ENCODE data around the gene C1QTNF12. TPM values are rescaled to one million over a fixed set of nuclear protein-coding genes. Genes with fewer than 3 reads are reported as not detected.
A peak's percentile ranks its signal among the peaks of the same experiment; 100 is the strongest.

Gene C1QTNF12
- total RNA-seq, 1 donor from 2014 or later, result 1.3 TPM

DNA sequence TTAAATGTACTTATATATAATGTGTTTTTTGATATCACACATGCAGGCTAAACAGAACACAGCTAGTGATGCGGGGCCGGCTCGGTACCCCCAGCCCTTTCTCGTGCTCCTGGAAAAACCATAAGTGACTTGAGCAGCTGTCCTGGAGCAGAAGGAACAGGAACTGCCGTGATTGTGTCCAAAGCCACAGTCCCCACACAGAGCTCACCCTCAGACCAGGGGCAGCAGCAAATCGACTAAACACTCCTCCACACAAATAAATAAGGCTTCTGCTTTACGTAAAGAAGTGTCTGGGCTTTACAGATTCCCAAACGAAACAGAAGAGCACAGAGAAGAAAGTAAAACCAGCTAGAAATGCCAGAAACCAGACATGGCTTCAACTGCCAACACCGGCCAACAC, 17.5 kb upstream of the C1QTNF12 start:
- H3K4me3 ChIP-seq (ENCODE audit: low read depth, low read length), result no peak overlapping the region
- no peaks in the 10 kb centered on the region for H3K27me3 ChIP-seq (ENCODE audit: control insufficient read depth, insufficient read depth, low read length)
- H3K36me3 ChIP-seq (ENCODE audit: control insufficient read depth, insufficient read depth, low read length), result peaks cover 35% of the 10 kb centered on the region
- FAIRE-seq (no peak), DNase-seq (ENCODE audit: low read depth) (no peak)
- TF ChIP-seq, protein P1, sequence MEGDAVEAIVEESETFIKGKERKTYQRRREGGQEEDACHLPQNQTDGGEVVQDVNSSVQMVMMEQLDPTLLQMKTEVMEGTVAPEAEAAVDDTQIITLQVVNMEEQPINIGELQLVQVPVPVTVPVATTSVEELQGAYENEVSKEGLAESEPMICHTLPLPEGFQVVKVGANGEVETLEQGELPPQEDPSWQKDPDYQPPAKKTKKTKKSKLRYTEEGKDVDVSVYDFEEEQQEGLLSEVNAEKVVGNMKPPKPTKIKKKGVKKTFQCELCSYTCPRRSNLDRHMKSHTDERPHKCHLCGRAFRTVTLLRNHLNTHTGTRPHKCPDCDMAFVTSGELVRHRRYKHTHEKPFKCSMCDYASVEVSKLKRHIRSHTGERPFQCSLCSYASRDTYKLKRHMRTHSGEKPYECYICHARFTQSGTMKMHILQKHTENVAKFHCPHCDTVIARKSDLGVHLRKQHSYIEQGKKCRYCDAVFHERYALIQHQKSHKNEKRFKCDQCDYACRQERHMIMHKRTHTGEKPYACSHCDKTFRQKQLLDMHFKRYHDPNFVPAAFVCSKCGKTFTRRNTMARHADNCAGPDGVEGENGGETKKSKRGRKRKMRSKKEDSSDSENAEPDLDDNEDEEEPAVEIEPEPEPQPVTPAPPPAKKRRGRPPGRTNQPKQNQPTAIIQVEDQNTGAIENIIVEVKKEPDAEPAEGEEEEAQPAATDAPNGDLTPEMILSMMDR (IDR thresholded peaks at IDR 0.05; ENCODE audit: insufficient read depth, low read length, severe bottlenecking), result no peak

DNA sequence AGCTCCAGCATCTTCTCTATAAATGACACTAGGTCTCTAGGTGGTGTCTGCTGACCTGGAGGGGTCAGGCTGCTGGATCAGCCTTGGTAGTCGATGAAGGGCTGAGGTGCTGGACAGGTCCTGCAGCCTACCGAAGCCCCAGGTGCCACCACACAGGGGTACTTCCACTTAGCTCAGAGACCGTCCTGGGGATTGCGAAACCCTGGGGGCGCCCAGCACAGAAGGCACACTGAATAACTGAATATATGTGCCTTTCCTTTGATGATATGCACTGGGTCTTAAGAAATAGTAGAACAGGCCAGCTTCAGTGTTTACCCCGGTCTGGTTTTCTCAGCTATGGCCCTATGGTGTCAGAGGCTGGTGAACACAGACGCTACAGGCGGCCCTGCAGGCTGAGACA, 16.2 kb upstream of the C1QTNF12 start:
- TF ChIP-seq, protein P1 (IDR thresholded peaks at IDR 0.05; ENCODE audit: insufficient read depth, low read length, severe bottlenecking), result no peak
- FAIRE-seq, result no peak
- Histone ChIP-seq H3K36me3 (ENCODE audit: control insufficient read depth, insufficient read depth, low read length) (peaks cover 29% of the 10 kb centered on the region), H3K4me3 (ENCODE audit: low read depth, low read length) (no peak overlapping the region), H3K27me3 (ENCODE audit: control insufficient read depth, insufficient read depth, low read length) (no peaks in the 10 kb centered on the region)
- DNase-seq (ENCODE audit: low read depth), result no peak

DNA sequence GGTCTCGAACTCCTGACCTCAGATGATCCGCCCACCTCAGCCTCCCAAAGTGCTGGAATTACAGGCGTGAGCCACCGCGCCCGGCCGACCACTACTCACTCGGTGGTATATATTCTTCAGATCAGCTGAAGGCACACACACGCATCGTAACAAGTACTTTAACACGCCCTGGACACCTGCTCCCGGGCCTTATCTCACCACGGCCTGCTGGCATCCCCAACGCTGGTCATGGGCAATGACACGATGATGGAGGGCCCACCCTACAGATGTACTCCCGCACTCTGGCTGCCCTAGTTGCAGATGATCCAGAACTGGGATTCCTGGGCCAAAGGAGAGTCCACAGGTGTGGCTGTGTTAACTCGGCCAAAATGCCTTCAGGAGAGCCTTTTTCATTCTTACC, 15.5 kb upstream of the C1QTNF12 start:
- FAIRE-seq (no peak), DNase-seq (ENCODE audit: low read depth) (no peak)
- no peaks in the 10 kb centered on the region for H3K27me3 ChIP-seq (ENCODE audit: control insufficient read depth, insufficient read depth, low read length)
- no peak overlapping the region for H3K4me3 ChIP-seq (ENCODE audit: low read depth, low read length)
- peaks cover 25% of the 10 kb centered on the region for H3K36me3 ChIP-seq (ENCODE audit: control insufficient read depth, insufficient read depth, low read length)
- TF ChIP-seq, protein P1 (IDR thresholded peaks at IDR 0.05; ENCODE audit: insufficient read depth, low read length, severe bottlenecking), result no peak

DNA sequence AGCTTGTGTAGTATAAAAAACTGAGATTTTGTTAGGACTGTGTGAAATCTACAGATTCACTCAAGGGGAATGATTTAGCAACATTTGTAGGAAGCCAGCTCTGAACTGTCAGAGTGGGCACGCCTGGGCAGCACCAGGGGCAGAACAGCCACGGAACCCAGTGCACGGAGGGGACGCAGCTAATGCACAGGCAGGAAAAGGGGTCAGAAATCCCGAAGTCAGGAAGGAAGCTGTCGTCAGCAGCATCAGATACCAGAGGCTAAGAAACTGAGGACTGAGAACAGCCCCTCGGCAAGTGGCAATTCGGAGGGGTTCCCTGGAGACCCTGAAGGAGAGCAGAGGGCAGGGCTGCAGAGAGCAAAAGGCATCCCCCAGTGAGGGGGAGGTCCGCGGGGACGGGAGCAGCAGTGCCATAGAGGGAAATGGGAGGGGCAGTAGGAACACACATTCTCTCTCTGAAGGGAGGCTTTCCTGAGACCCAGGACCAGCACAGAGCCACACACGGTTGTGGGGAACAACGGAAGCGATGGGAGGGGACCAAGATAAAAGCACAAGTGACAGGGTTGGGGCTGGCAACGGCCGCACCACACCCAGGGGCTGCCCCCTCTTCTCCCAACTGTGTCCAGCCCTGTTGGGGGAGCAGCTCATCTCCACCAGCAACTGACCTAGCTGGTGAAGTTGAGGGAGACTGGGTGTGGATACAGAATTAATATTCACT, 14.5 kb upstream of the C1QTNF12 start:
- Histone ChIP-seq H3K4me3 (ENCODE audit: low read depth, low read length) (no peak overlapping the region), H3K36me3 (ENCODE audit: control insufficient read depth, insufficient read depth, low read length) (peaks cover 24% of the 10 kb centered on the region), H3K27me3 (ENCODE audit: control insufficient read depth, insufficient read depth, low read length) (no peaks in the 10 kb centered on the region)
- FAIRE-seq (no peak), DNase-seq (ENCODE audit: low read depth) (no peak)
- TF ChIP-seq, protein P1 (IDR thresholded peaks at IDR 0.05; ENCODE audit: insufficient read depth, low read length, severe bottlenecking), result no peak

DNA sequence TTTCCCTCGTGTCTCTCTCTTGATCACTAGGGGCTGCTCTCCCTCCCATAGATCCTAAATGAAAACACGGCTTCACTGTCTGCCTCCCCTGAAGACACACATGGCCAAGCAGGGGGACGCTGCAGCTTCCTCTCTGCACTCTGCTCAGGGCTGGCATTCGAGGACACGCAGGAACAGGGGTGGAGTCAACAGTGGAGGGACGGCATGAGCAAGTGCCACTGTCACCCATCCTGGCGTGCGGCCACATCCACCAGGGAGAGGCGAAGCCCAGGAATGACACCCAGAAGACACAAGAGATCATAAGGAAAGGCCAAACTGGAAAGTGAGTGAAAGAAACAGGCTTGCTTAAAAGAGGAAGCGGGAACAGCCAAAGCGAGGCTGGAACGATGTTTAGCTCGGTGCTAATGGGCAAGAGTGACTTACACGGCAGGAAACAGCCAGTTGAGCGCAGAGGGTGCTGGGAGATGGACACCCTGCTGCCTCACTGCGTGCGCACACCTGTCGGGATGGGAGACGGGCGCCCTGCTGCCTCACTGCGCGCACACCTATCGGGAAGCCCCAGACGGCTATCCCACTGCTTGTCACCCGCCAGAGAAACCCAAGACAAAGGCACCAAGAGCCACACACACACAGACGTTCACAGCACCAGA, 13.6 kb upstream of the C1QTNF12 start:
- TF ChIP-seq, protein P1 (IDR thresholded peaks at IDR 0.05; ENCODE audit: insufficient read depth, low read length, severe bottlenecking), result no peak
- FAIRE-seq (peak; percentile 73), DNase-seq (ENCODE audit: low read depth) (no peak)
- Histone ChIP-seq H3K4me3 (ENCODE audit: low read depth, low read length) (no peak overlapping the region), H3K27me3 (ENCODE audit: control insufficient read depth, insufficient read depth, low read length) (no peaks in the 10 kb centered on the region), H3K36me3 (ENCODE audit: control insufficient read depth, insufficient read depth, low read length) (peaks cover 25% of the 10 kb centered on the region)

Data from bronchial epithelial cell (primary cell).